Keratinocyte (primary cell): ENCODE results near the gene PRKAG2. TPM values are rescaled to one million over a fixed set of nuclear protein-coding genes. Genes with fewer than 3 reads are reported as not detected.

ENCODE experiments used
- DNase-seq: peaks from one replicate; pipeline ENCODE4 v3.0.0-alpha.2; 2011; ENCODE audit warnings: low read depth, missing footprints, low spot score
- FAIRE-seq: peaks from 2 replicates; lab custom pipeline; 2011; peaks lifted over from hg19 to GRCh38; lab: Jason Lieb, UNC
- H2AFZ ChIP-seq: 2 replicates; pipeline ENCODE4 v1.6.0; 2012; ENCODE audit warnings: low read length, control low read depth, inconsistent platforms; ENCODE audit not compliant: control insufficient read depth
- H3K27ac ChIP-seq: 2 replicates; pipeline ENCODE4 v1.5.1; 2011; ENCODE audit warnings: low read length; ENCODE audit not compliant: control insufficient read depth, insufficient read depth
- H3K27me3 ChIP-seq: 3 replicates; pipeline ENCODE4 v1.6.0; 2011; ENCODE audit warnings: low read length; ENCODE audit not compliant: control insufficient read depth, insufficient read depth; ENCODE audit errors: extremely low read depth
- H3K36me3 ChIP-seq, 2 experiments: 2 replicates in 1 of 2; 3 replicates in 1 of 2; pipeline ENCODE4 v1.5.1; 2011; ENCODE audit warnings: low read length in 2 of 2, mild to moderate bottlenecking in 1 of 2; ENCODE audit not compliant: control insufficient read depth in 2 of 2, insufficient read depth in 2 of 2; ENCODE audit errors: extremely low read depth in 1 of 2
- H3K4me1 ChIP-seq: 3 replicates; pipeline ENCODE4 v1.5.1; 2011; ENCODE audit warnings: low read length; ENCODE audit not compliant: control insufficient read depth, insufficient read depth; ENCODE audit errors: extremely low read depth
- H3K4me2 ChIP-seq: 3 replicates; pipeline ENCODE4 v1.6.0; 2011; ENCODE audit warnings: low read depth, low read length; ENCODE audit not compliant: control insufficient read depth, insufficient read depth; ENCODE audit errors: extremely low read depth
- H3K4me3 ChIP-seq, 3 experiments: fragments of 200-600 bp in 1 of 3; sonication (generic) in 1 of 3; 2 replicates in 2 of 3; 3 replicates in 1 of 3; pipeline ENCODE4 v1.5.1; 2011 to 2016; ENCODE audit warnings: low read length in 3 of 3, mild to moderate bottlenecking in 3 of 3, control low read depth in 2 of 3, inconsistent platforms in 1 of 3, low read depth in 1 of 3, mixed read lengths in 1 of 3, mixed run types in 1 of 3, moderate library complexity in 1 of 3; ENCODE audit not compliant: control insufficient read depth in 2 of 3, insufficient read depth in 2 of 3; ENCODE audit errors: extremely low read depth in 1 of 3
- H3K79me2 ChIP-seq: 2 replicates; pipeline ENCODE4 v1.6.0; 2012; ENCODE audit warnings: low read length; ENCODE audit not compliant: control insufficient read depth, insufficient read depth
- H3K9ac ChIP-seq: 3 replicates; pipeline ENCODE4 v1.6.0; 2011; ENCODE audit warnings: low read length; ENCODE audit not compliant: control insufficient read depth, insufficient read depth; ENCODE audit errors: extremely low read depth
- H3K9me1 ChIP-seq: 3 replicates; pipeline ENCODE4 v1.6.0; 2011; ENCODE audit warnings: low read length; ENCODE audit not compliant: control insufficient read depth, insufficient read depth; ENCODE audit errors: extremely low read depth
- H3K9me3 ChIP-seq: 2 replicates; pipeline ENCODE4 v1.5.1; 2012; ENCODE audit warnings: low read depth, low read length; ENCODE audit not compliant: control insufficient read depth
- H4K20me1 ChIP-seq: 3 replicates; pipeline ENCODE4 v1.6.0; 2011; ENCODE audit warnings: low read length; ENCODE audit not compliant: control insufficient read depth, insufficient read depth; ENCODE audit errors: extremely low read depth
- CTCF ChIP-seq, 3 experiments: IDR thresholded peaks in 1 of 3; conservative IDR thresholded peaks in 1 of 3; optimal IDR thresholded peaks in 1 of 3; 2 replicates in 2 of 3; 3 replicates in 1 of 3; pipeline versions ENCODE3 to v1.5.1; 2011; ENCODE audit warnings: low read length in 3 of 3, mild to moderate bottlenecking in 3 of 3, moderate library complexity in 2 of 3, control low read depth in 1 of 3, inconsistent platforms in 1 of 3; ENCODE audit not compliant: insufficient read depth in 2 of 3; ENCODE audit errors: extremely low read depth in 1 of 3
- EZH2 ChIP-seq: IDR thresholded peaks from one replicate; pipeline ENCODE4 v1.6.1; 2012; ENCODE audit warnings: inconsistent platforms, mild to moderate bottlenecking, low read length, moderate library complexity
- dilution Hi-C: fragments of 300-500 bp; cut with MboI; formaldehyde crosslinking; loops from one replicate; pipeline ENCODE4 v1.7.0; 2020; ENCODE audit warnings: low sequenced_read_pairs; ENCODE audit not compliant: extremely low pct_ligation_motif_present
- polyA plus RNA-seq, 5 experiments: library from polyadenylated mRNA; depleted of rRNA in 3 of 5; stranded (reverse) in 3 of 5; stranded (forward) in 1 of 5; unstranded in 1 of 5; fragments of >200 nt; gene quantifications; 1 replicate in 1 of 5; 2 replicates in 3 of 5; 3 replicates in 1 of 5; pipeline versions ENCODE4 v1.2.1 to v1.2.3, GENCODE V29; 2011 to 2012; ENCODE audit warnings: missing spikeins in 2 of 5, low read depth in 1 of 5, low replicate concordance in 1 of 5

Gene PRKAG2
- polyA plus RNA-seq, 1 donor (not counting 4 experiments of a cell fraction or from before 2014, with no cell fraction given), result 39.5 TPM

- no peak overlapping the region for H2AFZ ChIP-seq
- FAIRE-seq, result no peak
- no peak overlapping the region for H3K4me2 ChIP-seq
- H3K79me2 ChIP-seq, result peaks cover 99% of the 10 kb centered on the region
- H3K27me3 ChIP-seq, result no peaks in the 10 kb centered on the region
- no peaks in the 10 kb centered on the region for H3K9me1 ChIP-seq
- TF ChIP-seq EZH2 (no peak), CTCF (optimal IDR thresholded peaks at IDR 0.05 in 1 of 3, IDR thresholded peaks at IDR 0.05 in 1 of 3, conservative IDR thresholded peaks at IDR 0.05 in 1 of 3; ENCODE audit: extremely low read depth in 1 of 3, insufficient read depth in 2 of 3, low read length in 3 of 3) (no peak)
- DNase-seq, result no peak
- no peaks in the 10 kb centered on the region for H3K9me3 ChIP-seq
- no peak overlapping the region for H3K4me3 ChIP-seq
- H3K27ac ChIP-seq, result no peak overlapping the region
- no peaks in the 10 kb centered on the region for H3K36me3 ChIP-seq
- H4K20me1 ChIP-seq, result peaks cover 28% of the 10 kb centered on the region
- H3K4me1 ChIP-seq, result peaks cover 14% of the 10 kb centered on the region
- dilution Hi-C loops, result no loop called here
- H3K9ac ChIP-seq, result no peak overlapping the region
These were observed 365.6 kb downstream of the PRKAG2 start for GRCh38 chr7:151511270-151511669.

- dilution Hi-C loops, result no loop called here
- no peak overlapping the region for H3K4me3 ChIP-seq
- H4K20me1 ChIP-seq, result peaks cover 28% of the 10 kb centered on the region
- TF ChIP-seq CTCF (optimal IDR thresholded peaks at IDR 0.05 in 1 of 3, IDR thresholded peaks at IDR 0.05 in 1 of 3, conservative IDR thresholded peaks at IDR 0.05 in 1 of 3; ENCODE audit: extremely low read depth in 1 of 3, insufficient read depth in 2 of 3, low read length in 3 of 3) (no peak), EZH2 (no peak)
- H2AFZ ChIP-seq, result no peak overlapping the region
- no peaks in the 10 kb centered on the region for H3K9me1 ChIP-seq
- no peak overlapping the region for H3K27ac ChIP-seq
- no peak overlapping the region for H3K4me2 ChIP-seq
- H3K4me1 ChIP-seq, result peaks cover 23% of the 10 kb centered on the region
- peaks cover 99% of the 10 kb centered on the region for H3K79me2 ChIP-seq
- DNase-seq, result no peak
- no peak overlapping the region for H3K9ac ChIP-seq
- H3K27me3 ChIP-seq, result no peaks in the 10 kb centered on the region
- no peaks in the 10 kb centered on the region for H3K36me3 ChIP-seq
- no peaks in the 10 kb centered on the region for H3K9me3 ChIP-seq
- no peak for FAIRE-seq
These were observed 367.1 kb downstream of the PRKAG2 start for GRCh38 chr7:151509670-151510333.
